HCT116 (cell line): Measurements from ENCODE around the gene PTGR1.

Source experiments
- CEBPB ChIP-seq: IDR thresholded peaks from 2 replicates; pipeline ENCODE4 v1.6.1; 2012; ENCODE audit warnings: low read depth
- CTCF ChIP-seq, 3 experiments: fragments of 200-600 bp in 1 of 3; sonication (generic) in 1 of 3; IDR thresholded peaks in 2 of 3; conservative IDR thresholded peaks in 1 of 3; 2 replicates each; pipeline ENCODE4 v1.5.1; 2012 to 2017; ENCODE audit warnings: low read depth in 2 of 3, low read length in 2 of 3, antibody characterized with exemption in 1 of 3, borderline replicate concordance in 1 of 3, control low read depth in 1 of 3, mild to moderate bottlenecking in 1 of 3, mixed read lengths in 1 of 3, mixed run types in 1 of 3, moderate library complexity in 1 of 3; ENCODE audit not compliant: insufficient read depth in 1 of 3
- ELF1 ChIP-seq: IDR thresholded peaks from 2 replicates; pipeline ENCODE4 v1.6.1; 2012; ENCODE audit warnings: low read depth, borderline replicate concordance
- EZH2phosphoT487 ChIP-seq: fragments of 200-600 bp; IDR thresholded peaks from 2 replicates; pipeline ENCODE4 v1.6.1; 2018; ENCODE audit warnings: antibody characterized with exemption, borderline replicate concordance
- FOSL1 ChIP-seq: IDR thresholded peaks from 2 replicates; pipeline ENCODE4 v1.6.1; 2012; ENCODE audit warnings: low read depth
- JUND ChIP-seq: IDR thresholded peaks from 2 replicates; pipeline ENCODE4 v1.6.1; 2012
- POLR2A ChIP-seq: IDR thresholded peaks from 2 replicates; pipeline ENCODE4 v1.7.0; 2011; ENCODE audit warnings: borderline replicate concordance; ENCODE audit not compliant: insufficient read depth, insufficient read length; ENCODE audit errors: extremely low read depth
- POLR2AphosphoS5 ChIP-seq: IDR thresholded peaks from 2 replicates; pipeline ENCODE4 v1.6.1; 2011; ENCODE audit warnings: mild to moderate bottlenecking, low read depth, low read length, moderate library complexity
- RAD21 ChIP-seq: IDR thresholded peaks from 2 replicates; pipeline ENCODE4 v1.6.1; 2012; ENCODE audit warnings: low read depth, mild to moderate bottlenecking
- REST ChIP-seq: IDR thresholded peaks from 2 replicates; pipeline ENCODE4 v1.6.1; 2012; ENCODE audit warnings: low read depth
- SP1 ChIP-seq: IDR thresholded peaks from 2 replicates; pipeline ENCODE4 v1.6.1; 2012; ENCODE audit warnings: low read depth
- YY1 ChIP-seq: IDR thresholded peaks from 2 replicates; pipeline ENCODE4 v1.6.1; 2011; ENCODE audit warnings: low read length, low read depth, moderate library complexity, mild to moderate bottlenecking; ENCODE audit not compliant: insufficient replicate concordance; ENCODE audit errors: extremely low read depth
- ZFX ChIP-seq: fragments of 450-650 bp; IDR thresholded peaks from 2 replicates; pipeline ENCODE4 v1.6.1; 2017

GRCh38 chr9:111610845-111611244, 11.4 kb upstream of the PTGR1 start:
- no peak for TF ChIP-seq SP1
- no peak for TF ChIP-seq ZFX
- TF ChIP-seq POLR2A = no peak
- TF ChIP-seq POLR2AphosphoS5 = no peak
- TF ChIP-seq CTCF (IDR thresholded peaks at IDR 0.05 in 2 of 3, conservative IDR thresholded peaks at IDR 0.05 in 1 of 3; ENCODE audit: borderline replicate concordance in 1 of 3, insufficient read depth in 1 of 3, low read depth in 2 of 3, low read length in 2 of 3) = no peak
- TF ChIP-seq REST = no peak
- no peak for TF ChIP-seq JUND
- TF ChIP-seq EZH2phosphoT487 = no peak
- TF ChIP-seq FOSL1 = no peak
- no peak for TF ChIP-seq RAD21
- TF ChIP-seq YY1 = no peak
- no peak for TF ChIP-seq CEBPB
- TF ChIP-seq ELF1 = no peak
